CD4-positive, alpha-beta T cell treated with Interleukin-2 at 100 ng/mL for 4 hours (primary cell): Measurements from ENCODE around the gene STXBP6.
"Not testable (repeated sequence)": the region's sequence is repeated elsewhere in the genome, so short reads cannot be mapped to it uniquely, and the experiment has no call there.

ENCODE experiments used
- DNase-seq: peaks from one replicate; pipeline ENCODE4 v3.0.0-alpha.2; 2020; ENCODE audit warnings: low spot score

Gene STXBP6

GRCh38 chr14:24954037-24954699, 95.8 kb downstream of the STXBP6 start:
- no peak for DNase-seq

- DNase-seq, result no peak
These were observed 96.9 kb downstream of the STXBP6 start for GRCh38 chr14:24952851-24953666.

GRCh38 chr14:24948261-24948847, 101.6 kb downstream of the STXBP6 start:
- DNase-seq, result no peak

GRCh38 chr14:24947131-24947530, 102.8 kb downstream of the STXBP6 start:
- DNase-seq, result no peak

GRCh38 chr14:24944800-24945199, 105.1 kb downstream of the STXBP6 start:
- DNase-seq, result no peak

- DNase-seq, result no peak
These were observed 106.9 kb downstream of the STXBP6 start for GRCh38 chr14:24943024-24943423.

GRCh38 chr14:24941719-24942118, 108.2 kb downstream of the STXBP6 start:
- DNase-seq, result no peak

GRCh38 chr14:24940213-24940783, 109.6 kb downstream of the STXBP6 start:
- no peak for DNase-seq

- no peak for DNase-seq
These were observed 111.4 kb downstream of the STXBP6 start for GRCh38 chr14:24938593-24938992.

- no peak for DNase-seq
These were observed 112.6 kb downstream of the STXBP6 start for GRCh38 chr14:24937300-24937699.

- DNase-seq, result not testable (repeated sequence)
These were observed 113.2 kb downstream of the STXBP6 start for GRCh38 chr14:24936773-24937172.

GRCh38 chr14:24935796-24936195, 114.2 kb downstream of the STXBP6 start:
- DNase-seq, result no peak

- DNase-seq, result no peak
These were observed 121.5 kb downstream of the STXBP6 start for GRCh38 chr14:24928386-24928900.

- no peak for DNase-seq
These were observed 122.1 kb downstream of the STXBP6 start for GRCh38 chr14:24927809-24928208.

GRCh38 chr14:24925771-24926374, 124.1 kb downstream of the STXBP6 start:
- no peak for DNase-seq

- DNase-seq, result no peak
These were observed 125.4 kb downstream of the STXBP6 start for GRCh38 chr14:24924544-24924943.

GRCh38 chr14:24921903-24922302, 128.0 kb downstream of the STXBP6 start:
- DNase-seq, result no peak

- DNase-seq, result no peak
These were observed 129.5 kb downstream of the STXBP6 start for GRCh38 chr14:24920265-24921075.

- DNase-seq, result no peak
These were observed 131.1 kb downstream of the STXBP6 start for GRCh38 chr14:24918822-24919221.

GRCh38 chr14:24915958-24916595, 133.9 kb downstream of the STXBP6 start:
- no peak for DNase-seq
